NCI-H524 (cell line): ENCODE measurements around the gene HARS1.
"Not testable (repeated sequence)": the region's sequence is repeated elsewhere in the genome, so short reads cannot be mapped to it uniquely, and the experiment has no call there.

Experiments
- DNase-seq, 2 experiments: peaks; one replicate each; lab custom pipeline; 2025; lab: John Stamatoyannopoulos, UW

HARS1 gene

DNA sequence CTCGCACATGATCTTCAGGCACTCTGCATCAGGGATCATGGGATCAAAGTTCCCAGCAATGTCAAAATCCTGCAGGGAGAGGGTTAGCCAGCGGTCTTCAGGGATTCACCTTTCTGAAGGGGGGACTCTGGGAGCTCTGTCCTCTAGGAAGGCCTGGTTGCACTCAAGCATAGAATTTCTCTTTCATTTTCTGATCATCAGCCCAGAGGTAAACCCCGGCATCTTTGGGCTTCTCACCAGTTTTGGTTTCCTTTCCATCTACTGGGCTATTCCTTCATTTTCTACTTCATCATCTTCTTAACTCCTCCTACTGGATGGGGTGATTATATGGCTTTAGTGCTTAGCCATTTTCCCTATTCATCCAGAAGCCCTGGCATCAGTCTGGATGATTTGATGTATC, 13.2 kb downstream of the HARS1 start:
- DNase-seq, result no peak

DNA sequence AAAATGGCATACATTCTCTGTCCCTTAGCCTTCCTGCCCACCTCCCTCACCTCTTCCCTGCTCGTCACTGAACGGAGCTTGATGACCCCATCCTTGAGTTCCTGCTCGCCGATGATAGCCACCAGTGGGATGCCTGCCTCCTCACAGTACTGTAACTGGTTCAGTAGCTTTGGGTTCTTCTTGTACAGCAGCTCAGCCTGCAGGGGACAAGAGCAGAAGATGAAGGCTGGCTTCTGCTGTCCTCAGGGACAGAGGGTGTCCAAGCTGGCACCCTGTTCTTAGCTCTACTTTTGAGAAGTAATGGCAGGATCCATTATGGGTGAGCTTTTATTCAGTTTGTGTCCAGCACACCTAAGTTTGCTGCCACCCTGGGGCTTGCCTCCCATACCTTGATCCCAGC, 16.5 kb downstream of the HARS1 start:
- DNase-seq, result no peak

DNA sequence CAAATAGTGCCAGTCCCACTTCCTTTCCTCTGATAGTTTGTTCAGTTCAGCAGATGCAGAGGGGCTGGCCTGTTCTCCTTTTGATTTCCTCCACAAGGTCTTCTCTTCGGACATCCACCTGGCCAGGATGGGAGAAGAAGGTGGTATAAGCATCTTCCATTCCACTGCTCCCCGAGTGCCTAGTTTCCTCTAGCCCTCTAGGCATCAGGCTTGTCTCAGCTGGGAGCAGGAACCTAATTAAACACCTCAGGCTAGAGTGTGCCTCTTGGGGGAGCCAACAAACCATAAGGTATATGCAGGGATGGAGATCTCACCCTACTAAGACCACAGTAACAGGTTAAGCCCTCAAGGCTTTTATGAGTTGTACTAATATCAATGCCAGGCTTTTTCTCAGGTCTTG, 17.0 kb downstream of the HARS1 start:
- no peak for DNase-seq

DNA sequence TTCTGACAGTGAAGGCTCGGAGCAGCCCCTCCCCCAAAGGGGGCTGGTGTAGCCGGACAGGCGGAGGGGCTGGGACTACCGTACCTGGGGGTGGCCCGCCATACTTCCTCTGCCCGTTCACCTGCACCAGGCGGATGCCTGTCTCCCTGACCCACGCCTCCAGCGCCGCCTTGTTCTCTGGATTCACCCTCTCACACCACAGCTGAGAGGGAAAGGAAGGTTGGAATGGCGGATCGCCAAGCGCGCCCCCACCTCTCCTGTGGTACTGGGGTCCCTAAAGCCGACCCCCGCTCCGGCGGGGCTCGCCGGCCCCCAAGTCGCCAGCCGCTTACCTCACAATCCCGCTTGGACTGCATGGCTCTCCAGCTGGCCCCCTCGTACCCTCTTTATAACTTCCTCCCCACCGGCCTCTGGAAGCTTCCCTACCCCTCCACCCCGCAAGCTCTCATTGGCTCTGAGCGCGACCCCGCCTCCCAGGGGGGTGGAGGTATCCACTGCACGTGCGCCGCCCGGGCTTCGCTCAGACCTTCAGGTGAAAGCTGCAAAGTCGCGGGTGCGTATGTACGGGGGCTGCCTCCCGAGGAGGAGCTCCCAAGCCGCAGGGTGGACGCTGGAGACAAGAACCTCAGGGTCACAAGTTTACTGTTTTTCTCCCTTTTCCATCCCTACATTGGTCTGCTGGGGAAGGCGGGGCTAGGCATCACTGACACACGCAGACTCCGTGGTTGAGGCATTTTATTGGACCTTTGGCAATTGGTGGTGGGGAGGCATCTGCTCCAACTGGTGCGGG, 17.8 kb downstream of the HARS1 start, which contains the start of gene DND1:
Gene DND1, minus strand, starts transcription at position 390 of the 790 bp plus-strand sequence. Its CDS starts 34 bp downstream, at position 356.
- no peak for DNase-seq

DNA sequence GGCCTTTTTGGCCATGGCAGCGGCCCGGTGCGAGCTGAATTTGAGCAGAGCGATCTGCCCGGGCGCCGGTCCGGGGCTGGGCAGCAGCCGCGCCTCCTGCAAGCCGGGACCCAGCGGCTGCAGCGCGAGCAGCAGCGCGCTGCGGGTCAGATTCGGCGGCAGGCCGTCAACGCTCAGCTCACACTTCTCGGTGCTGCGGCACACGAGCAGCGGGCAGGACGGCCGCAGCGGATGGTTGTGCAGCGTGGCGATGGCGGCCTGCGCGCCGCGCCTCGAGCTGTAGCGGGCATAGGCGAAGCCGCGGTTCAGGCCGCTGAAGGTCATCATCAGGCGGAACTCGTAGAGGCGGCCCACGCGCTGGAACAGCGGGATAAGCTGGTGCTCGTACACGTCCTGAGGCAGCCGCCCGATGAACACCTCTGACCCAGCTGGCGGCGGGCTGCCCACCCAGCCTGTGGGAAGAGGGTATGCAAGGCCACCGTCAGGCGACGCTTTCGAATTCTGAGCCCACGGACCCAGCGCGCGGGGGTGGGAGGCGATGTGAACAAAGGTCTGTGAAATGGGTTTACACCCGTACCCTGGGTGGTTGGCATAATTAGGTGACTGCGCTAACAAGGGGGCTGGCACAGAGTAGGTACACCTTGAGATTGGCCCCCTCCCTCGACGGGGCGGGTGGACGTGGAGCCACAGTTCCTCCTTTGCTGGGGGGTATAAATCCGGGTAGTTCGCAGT, 18.5 kb downstream of the HARS1 start:
- peak; percentile 9 to 37 for DNase-seq

DNA sequence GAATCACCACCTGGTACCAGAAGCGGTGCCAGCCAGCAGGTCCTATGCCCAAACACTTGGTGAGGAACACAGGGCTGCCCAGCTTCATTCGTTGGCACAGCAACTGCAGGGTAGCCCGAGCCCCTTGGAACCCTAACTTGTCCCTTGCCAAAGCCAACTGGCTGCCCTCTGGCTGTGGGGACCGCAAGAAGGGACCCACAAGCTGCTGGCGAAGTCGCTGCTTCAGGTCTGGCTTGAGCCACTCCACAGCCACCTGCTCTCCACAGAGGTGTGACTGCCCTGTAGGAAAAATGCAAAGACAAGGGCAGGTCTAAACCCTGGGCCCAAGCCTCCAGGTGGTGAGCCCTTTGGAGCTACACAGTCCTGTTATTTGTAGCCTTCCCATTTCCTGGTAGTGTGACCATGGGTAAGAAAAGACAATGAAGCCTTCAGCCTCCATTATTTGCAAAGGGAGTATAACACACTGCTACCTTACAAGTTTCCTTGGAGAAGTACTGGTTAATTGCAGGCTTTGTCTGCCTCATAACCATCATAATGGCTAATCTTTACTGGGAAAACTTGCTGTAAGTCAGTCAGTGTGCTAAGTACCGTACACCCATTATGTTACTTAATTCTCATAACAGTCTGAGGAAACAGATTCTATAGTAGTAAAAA, 19.6 kb downstream of the HARS1 start:
- DNase-seq, result no peak

DNA sequence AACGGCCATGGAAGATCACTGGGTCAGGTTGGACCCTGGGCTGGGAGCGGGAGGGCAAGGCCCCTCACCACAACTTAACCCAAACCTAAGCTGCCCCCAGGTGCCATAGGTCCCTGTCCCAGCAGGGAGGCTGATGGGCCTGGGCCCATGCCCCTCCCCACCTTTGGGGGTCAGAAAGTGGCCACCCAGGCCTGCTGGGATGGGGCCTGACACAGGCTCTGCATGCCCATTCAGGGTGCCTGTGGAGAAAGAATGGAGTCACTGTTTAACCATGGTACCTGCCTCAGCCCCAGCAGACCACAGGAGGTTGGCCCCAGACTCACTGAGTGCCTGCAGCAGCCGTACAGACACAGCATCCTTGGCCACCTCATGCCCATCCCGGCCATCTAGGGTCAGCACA, 20.1 kb downstream of the HARS1 start:
- not testable (repeated sequence) for DNase-seq

DNA sequence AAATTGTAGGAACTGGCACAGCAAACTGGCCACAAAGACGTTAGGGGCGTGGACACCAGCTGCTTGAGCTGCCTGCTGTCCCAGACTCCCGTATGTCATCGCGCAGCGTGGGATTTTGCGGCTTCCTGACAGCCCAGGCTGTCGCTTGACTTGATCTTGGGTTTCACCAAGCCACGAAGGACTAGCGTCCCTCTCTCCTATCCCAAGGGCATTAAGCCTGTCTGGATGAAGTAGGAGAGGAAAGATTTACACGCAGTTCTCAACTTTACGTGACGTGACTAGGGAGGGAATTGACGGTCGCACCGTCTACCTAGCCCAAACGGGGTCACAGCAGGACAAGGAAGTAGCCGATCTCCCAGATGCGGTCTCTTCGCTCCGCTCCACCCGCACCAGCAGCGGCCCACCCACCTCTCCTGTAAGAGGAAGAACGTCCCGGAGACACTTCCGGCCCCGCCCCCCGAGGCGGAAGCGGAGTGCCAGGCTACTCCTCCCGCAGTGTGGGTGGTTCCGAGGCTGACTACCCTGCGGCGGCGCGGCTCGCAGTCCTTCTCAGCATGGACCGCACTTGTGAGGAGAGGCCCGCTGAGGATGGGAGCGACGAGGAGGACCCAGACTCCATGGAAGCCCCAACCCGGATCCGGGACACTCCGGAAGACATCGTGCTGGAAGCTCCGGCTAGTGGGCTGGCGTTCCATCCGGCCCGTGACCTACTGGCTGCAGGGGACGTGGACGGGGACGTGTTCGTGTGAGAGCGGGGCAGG, 26.6 kb downstream of the HARS1 start, which contains the start of gene WDR55:
Gene WDR55, plus strand, starts transcription at position 546 of the 761 bp plus-strand sequence. Its CDS starts 9 bp downstream, at position 555.
- peak; percentile 83 to 92 for DNase-seq

DNA sequence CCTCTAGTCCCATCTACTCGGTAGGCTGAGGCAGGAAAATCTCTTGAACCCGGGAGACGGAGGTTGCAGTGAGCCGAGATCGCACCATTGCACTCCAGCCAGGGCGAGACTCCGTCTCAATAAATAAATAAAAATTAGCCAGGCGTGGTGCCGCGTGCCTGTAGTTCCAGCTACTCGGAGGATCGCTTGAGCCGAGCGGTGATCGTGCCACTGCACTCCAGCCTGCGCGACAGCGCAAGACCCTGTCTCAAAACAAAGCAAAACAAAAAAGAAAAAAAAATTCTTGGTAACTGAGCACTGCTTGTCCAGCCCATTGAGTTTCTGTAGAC, 27.2 kb downstream of the HARS1 start:
- no peak for DNase-seq

DNA sequence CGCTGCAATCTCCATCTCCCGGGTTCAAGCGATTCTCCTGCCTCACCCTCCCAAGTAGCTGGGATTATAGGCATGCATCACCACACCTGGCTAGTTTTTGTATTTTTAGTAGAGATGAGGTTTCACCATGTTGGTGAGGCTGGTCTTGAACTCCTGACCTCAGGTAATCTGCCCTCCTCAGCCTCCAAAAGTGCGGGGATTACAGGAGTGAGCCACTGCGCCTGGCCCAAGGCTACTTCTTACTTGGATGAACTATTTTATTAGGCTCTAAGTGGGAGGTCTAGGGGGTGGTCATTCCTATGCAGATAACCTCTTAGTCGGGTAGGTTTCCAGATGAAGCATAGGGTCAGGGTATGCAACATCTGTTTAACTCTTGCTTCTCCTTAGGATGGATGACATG, 30.8 kb downstream of the HARS1 start:
- not testable (repeated sequence) for DNase-seq

DNA sequence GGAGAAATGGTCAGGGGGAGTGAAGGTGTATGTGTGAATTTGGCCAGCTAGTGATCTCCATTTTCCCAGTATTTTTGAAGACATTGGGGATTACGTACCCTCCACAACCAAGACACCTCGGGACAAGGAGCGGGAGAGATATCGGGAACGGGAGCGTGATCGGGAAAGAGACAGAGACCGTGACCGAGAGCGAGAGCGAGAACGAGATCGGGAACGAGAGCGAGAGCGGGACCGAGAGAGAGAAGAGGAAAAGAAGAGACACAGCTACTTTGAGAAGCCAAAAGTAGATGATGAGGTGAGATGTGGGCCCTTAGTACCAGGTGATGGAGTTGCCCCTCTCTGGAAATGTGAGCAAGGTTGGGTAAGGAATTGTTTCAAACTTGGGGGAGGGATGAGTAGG, 32.3 kb downstream of the HARS1 start:
- DNase-seq, result no peak

DNA sequence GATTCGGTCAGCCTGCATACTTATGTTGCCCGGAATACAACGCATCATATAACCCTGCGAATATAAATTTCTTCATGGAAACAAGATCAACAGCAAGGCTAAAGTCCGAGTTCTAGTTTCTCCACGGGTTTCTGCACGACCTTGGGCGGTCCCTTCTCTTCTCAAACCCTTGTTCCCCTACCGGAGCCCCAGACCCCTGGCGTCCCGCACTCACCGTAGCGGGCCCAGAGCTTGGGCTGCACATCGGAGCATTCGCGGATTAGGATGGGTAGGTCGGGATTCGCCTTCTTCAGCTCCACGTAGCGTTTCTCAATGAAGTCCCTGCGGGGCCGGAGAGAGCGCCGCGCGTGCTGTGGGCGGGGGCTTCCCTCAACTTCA, 44.1 kb downstream of the HARS1 start:
- DNase-seq, result no peak

DNA sequence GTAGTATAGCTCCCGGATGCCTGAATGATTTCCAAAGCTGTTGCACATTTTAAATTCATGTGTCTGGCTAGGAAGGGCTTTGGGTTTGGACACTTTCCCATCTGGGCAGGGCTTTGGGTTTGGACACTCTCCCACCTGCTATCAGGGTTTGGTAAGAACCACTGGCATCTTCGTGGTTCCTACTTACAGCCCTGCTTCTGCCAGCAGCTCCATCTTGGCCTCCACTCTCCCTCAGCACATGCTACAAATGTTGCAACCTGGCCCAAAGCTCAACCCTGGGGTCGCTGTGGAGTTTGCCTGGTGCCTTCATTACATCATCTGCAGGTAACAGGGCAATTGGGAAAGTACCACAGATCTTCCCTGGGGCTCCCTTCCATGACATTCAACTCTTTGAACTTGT, 48.5 kb downstream of the HARS1 start:
- no peak for DNase-seq

DNA sequence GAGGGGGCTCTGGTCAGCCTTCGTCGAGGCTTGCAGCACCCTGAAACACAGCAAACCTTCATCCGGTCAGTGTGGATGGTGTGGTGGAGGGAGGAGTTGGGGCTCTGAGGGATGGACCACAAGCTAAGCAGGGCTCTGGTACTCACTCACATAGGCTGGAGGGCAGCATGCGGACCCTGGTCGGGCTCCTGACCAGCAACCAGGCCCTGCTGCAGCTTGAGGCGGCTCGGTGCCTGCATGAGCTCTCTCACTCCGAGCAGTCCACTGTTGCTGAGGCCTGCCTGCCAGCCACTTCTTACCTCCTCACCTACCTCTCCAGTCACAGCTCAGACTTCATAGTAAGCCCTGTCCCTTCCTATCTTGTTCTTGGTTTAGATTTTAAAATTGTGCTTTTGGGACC, 49.5 kb downstream of the HARS1 start:
- no peak for DNase-seq

DNA sequence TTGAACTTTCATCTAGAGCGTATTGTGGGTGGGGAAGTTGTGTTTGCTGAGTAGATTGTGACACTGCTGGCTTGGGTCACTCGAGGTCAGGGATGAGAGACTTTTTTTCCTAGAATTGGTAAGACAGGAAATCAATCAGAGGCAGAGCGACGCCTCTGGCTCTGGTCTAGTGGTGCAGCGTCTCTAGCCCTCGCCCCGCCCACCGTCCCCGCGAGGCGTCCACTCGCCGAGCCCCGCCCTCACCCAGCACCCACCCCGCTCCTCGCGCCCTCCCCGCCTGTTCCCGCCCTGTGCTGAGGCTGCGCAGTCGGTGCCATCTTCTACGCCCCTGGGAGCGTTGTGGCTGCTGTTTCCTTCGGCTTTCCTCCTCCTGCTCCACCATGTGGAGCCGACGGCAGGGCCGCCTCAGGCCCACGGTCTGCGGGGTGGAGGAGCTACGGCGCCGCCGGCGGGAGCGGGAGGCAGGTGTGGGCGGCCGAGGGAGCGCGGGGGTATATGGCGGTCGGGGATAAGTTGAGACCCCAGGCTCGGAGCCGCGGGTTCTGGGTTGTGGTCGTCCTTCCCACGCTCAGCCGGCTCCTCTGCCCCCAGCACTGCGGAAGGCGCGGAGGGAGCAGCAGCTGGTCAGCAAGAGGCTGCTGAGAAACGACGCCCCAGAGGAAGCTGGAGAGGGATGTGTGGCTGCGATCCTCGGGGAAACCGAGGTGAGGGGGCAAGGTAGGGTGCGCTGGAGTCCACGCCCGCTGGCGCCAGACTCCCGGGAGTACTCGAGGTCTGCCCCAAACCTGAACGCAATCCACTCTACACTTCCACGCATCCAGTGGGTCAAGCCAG, 51.8 kb downstream of the HARS1 start, which contains the start of gene TMCO6:
Gene TMCO6, plus strand, starts transcription at position 304 of the 834 bp plus-strand sequence. Its CDS starts 77 bp downstream, at position 381.
- peak; percentile 79 to 91 for DNase-seq

DNA sequence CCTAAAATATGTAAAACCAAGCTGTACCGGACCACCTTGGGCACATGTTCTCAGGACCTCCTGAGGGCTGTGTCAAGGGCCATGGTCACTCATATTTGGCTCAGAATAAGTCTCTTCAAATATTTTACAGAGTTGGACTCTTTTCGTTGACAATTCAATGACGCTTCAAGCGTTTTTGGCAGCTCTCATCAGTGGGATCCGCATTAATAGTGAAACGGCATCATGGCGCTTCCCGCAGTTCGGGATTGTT, 52.3 kb downstream of the HARS1 start:
- DNase-seq, result not testable (repeated sequence)

DNA sequence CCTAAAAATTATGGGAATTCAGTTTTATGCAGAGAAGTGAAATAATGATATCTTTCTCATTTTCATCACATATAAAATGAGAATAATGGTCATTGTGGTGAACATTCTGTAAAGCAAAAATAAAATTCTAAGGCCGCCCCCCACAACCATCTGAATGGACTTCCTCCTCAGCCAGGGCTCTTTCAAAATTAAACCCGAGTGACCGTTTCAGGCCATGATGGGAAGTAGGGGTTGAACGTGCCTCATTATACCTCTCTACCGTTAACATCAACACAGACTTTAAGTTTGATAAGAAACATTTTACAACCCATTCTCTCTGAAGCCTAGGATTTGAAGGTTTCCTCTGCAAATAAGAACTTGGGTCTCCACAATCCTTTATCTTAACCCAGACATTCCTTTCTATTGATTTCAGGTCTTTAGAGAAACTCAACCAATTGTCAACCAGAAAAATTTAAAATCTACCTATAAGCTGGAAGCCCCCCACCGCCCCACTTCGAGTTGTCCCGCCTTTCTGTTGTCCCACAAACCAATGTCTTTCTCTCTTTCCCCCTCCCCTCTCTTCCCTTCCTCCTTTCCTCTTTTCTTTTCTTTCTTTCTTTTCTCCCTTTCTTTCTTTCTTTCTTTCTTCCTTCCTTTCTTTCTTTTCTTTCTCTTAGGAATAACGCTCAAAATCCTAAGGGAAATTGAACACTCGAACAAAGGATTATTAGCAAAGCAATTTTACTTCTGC, 53.6 kb downstream of the HARS1 start:
- DNase-seq, result no peak

DNA sequence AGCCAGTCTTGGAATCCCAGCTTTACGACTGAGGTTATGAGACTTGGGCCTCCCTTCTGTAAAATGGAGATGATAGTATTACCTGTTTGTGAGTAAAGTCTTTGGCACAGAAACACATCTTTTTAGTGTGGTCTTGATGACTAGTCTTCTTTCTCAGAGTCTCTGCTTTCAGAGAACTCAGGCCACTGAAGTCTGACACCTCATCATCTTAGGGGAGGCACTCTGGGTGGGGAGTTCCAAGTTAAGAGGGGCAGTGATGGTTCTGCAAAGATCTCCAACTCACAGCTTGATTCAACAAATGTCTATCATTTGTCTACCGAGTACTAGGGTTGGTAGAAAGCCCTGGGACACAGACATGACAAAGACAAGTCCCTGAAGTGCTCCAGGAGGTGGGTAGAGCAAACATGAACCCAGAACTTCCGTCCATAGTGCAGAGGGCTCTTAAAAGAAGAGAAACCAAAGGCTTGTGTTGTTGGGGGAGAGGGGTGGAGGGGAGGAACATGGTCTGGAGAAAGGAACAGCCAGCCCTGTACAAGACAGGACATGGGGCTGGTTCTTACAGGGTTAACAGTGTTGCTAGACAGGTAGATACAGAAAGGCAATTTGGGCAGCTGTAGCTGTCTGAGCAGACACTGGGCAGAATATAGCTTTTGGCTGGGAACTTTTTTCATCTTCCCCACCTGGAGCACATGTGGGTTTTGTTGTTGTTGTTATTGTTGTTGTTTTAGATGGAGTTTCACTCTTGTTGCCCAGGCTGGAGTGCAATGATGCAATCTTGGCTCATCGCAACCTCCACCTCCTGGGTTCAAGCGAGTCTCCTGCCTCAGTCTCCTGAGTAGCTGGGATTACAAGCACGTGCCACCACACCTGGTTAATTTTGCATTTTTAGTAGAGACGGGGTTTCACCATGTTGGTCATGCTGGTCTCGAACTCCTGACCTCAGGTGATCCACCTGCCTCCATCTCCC, 55.6 kb downstream of the HARS1 start:
- no peak for DNase-seq

DNA sequence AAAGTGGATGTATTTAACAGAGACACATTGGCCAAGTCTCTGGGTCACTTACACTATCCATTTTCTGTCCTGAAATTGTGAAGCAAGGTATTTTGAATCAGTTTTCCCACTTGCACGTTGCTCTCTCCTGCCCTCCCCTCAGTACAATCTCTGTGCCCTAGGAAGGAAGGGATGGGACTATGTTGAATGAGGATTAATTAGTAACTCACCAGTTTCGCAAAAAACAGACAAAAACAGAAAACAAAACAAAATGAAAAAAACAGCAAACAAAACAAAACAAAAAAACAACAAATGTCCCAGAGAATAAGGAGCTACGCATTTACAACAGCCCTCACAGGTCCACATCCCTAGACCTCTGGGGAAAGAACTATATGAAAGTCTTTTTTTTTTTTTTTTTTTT, 57.1 kb downstream of the HARS1 start:
- no peak for DNase-seq

DNA sequence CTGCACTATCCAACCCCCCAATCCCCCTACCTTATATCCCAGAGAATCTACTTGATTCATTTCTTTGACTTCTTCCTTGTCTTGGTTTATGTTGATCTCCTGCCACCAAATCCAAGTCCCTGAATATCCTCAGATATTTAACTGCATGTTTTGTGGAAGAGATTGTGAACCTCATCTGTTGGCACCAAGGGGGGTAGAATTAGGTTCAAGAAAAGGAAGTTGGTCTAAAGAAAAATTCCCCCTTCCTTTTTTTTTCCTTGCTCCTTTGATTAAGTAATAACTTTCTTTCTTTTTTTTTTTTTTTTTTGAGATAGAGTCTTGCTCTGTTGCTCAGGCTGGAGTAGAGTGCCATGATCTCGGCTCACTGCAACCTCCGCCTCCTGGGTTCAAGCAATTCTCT, 57.7 kb downstream of the HARS1 start:
- DNase-seq, result no peak
